ENCODE measurements around the gene PAQR7. TPM values are rescaled to one million over a fixed set of nuclear protein-coding genes. Genes with fewer than 3 reads are reported as not detected.

PAQR7 gene
- polyA plus RNA-seq, 1 donor from 2014 or later: 4.1 TPM

DNA sequence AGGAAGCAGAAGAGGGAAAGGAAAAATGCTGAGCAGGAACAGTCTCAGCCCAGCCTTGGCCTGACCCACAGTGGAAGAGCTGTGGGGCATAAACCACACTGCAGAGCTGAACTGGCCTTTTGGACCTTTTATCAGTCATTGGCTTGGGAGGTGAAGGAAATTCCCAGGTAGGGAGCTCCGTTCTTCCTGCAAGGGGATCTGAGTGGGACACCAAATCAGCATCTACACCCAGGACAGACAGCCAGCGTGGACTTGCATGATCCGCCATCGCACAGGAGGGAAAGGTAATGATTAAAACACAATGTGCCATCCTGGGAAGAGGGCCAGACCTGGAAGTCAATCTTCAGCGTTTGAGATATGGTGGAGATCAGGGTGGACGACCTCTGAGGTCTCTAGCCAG, 56.9 kb downstream of the PAQR7 start:
- no peaks in the 10 kb centered on the region for H3K9me2 ChIP-seq (ENCODE audit: insufficient read depth, low read length)
- peak overlapping the region; percentile 89 for H3K4me3 ChIP-seq (ENCODE audit: low read length)
- H3K27me3 ChIP-seq (ENCODE audit: insufficient read depth, low read depth, low read length): no peaks in the 10 kb centered on the region
- no peaks in the 10 kb centered on the region for H4K20me1 ChIP-seq (ENCODE audit: insufficient read depth)
- H3K27ac ChIP-seq (ENCODE audit: low read length): no peak overlapping the region
- no peaks in the 10 kb centered on the region for H3K36me3 ChIP-seq (ENCODE audit: insufficient read depth, low read length)
- peak overlapping the region; percentile 81 for H3K9ac ChIP-seq (ENCODE audit: low read length)
- peaks cover 21% of the 10 kb centered on the region for H3K79me2 ChIP-seq (replicated peaks; ENCODE audit: insufficient read depth, low read length)
- H3K4me2 ChIP-seq (ENCODE audit: low read length): peak overlapping the region; percentile 43
- no peaks in the 10 kb centered on the region for H3K9me3 ChIP-seq (ENCODE audit: low read length)
- no peak for TF ChIP-seq RAD21 (conservative IDR thresholded peaks at IDR 0.05)
- no peak for TF ChIP-seq TAF1 (IDR thresholded peaks at IDR 0.05; ENCODE audit: low read depth)
- H2AFZ ChIP-seq (ENCODE audit: low read depth, low read length): no peak overlapping the region
- no peaks in the 10 kb centered on the region for H3F3A ChIP-seq (ENCODE audit: insufficient read depth, low read length, poor library complexity, severe bottlenecking)

DNA sequence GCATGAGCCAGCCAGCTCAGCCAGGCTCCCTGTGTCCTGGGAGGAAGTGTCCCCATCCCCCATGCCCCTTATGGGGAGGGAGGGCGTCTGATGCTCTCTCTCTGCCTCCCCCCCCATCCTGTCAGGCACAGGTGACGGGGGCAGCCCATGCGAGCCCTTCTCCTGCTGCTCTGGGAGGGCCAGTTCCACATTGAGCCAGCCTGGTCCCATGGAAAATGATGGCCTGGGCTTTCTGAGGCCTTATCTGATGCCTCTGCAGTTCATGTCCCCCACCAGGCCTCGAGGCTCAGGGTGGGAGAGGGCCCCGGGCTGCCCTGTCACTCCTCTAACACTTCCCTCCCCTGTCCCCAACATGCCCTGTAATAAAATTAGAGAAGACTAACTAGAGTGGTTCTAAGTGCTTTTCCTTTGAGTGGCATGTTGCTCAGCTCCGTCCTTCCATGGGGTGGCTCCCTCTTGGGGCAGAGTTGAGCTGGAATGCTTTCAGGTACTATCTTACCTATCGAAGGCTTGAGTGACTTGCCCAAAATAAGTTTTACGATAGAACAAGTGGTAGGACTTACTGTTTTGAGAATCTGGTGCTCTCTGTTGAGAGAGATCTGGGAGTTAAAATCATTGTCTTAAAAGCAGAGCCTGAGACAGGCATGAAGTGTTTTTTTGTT, 57.5 kb downstream of the PAQR7 start:
- Histone ChIP-seq H2AFZ (ENCODE audit: low read depth, low read length) (no peak overlapping the region), H3K4me3 (ENCODE audit: low read length) (no peak overlapping the region), H3K9me2 (ENCODE audit: insufficient read depth, low read length) (no peaks in the 10 kb centered on the region), H3K79me2 (replicated peaks; ENCODE audit: insufficient read depth, low read length) (peaks cover 21% of the 10 kb centered on the region), H3K9me3 (ENCODE audit: low read length) (no peaks in the 10 kb centered on the region), H4K20me1 (ENCODE audit: insufficient read depth) (no peaks in the 10 kb centered on the region), H3K36me3 (ENCODE audit: insufficient read depth, low read length) (no peaks in the 10 kb centered on the region), H3K27ac (ENCODE audit: low read length) (no peak overlapping the region), H3K4me2 (ENCODE audit: low read length) (no peak overlapping the region), H3K27me3 (ENCODE audit: insufficient read depth, low read depth, low read length) (no peaks in the 10 kb centered on the region), H3K9ac (ENCODE audit: low read length) (no peak overlapping the region), H3F3A (ENCODE audit: insufficient read depth, low read length, poor library complexity, severe bottlenecking) (no peaks in the 10 kb centered on the region)
- no peak for TF ChIP-seq TAF1 (IDR thresholded peaks at IDR 0.05; ENCODE audit: low read depth)
- no peak for TF ChIP-seq EP300 (conservative IDR thresholded peaks at IDR 0.05; ENCODE audit: poor library complexity, severe bottlenecking)
- no peak for TF ChIP-seq MXI1 (conservative IDR thresholded peaks at IDR 0.05; ENCODE audit: poor library complexity, severe bottlenecking)
- no peak for TF ChIP-seq REST (IDR thresholded peaks at IDR 0.05; ENCODE audit: borderline replicate concordance)
- TF ChIP-seq SMC3 (conservative IDR thresholded peaks at IDR 0.05; ENCODE audit: poor library complexity): no peak

DNA sequence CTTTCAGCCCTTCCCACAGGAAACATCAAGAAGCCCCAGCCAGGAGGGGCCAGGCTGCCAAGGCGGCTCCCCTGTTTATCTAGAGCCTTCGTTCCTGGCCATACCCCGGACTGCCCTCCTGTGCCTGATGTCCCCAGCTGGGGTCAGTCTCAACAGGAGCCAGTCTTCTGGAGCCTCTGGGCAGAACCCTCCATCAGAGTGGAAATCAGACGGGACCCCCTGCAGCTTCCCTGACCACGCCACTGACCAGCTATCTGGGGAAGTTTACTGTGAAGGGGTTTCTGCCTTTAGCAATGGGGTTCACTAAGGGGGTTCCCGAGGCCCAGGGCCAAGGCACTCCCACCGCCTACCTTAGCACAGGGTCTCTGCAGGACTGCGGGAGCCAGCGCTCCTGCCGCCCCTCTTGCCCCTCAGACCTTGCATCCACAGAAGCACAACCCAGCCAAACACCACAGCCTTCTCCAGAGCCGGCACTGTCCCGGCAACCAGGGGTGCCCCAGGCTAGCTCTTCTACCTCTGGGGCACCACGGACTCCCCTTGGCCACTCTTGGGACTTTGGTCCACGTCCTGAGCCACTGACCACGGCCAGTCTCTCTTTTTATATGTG, 59.3 kb downstream of the PAQR7 start:
- Histone ChIP-seq H3K9me3 (ENCODE audit: low read length) (no peaks in the 10 kb centered on the region), H3K36me3 (ENCODE audit: insufficient read depth, low read length) (no peaks in the 10 kb centered on the region), H3K27me3 (ENCODE audit: insufficient read depth, low read depth, low read length) (no peaks in the 10 kb centered on the region), H3K9ac (ENCODE audit: low read length) (no peak overlapping the region), H3K9me2 (ENCODE audit: insufficient read depth, low read length) (no peaks in the 10 kb centered on the region), H3F3A (ENCODE audit: insufficient read depth, low read length, poor library complexity, severe bottlenecking) (no peaks in the 10 kb centered on the region), H2AFZ (ENCODE audit: low read depth, low read length) (no peak overlapping the region), H3K79me2 (replicated peaks; ENCODE audit: insufficient read depth, low read length) (peaks cover 11% of the 10 kb centered on the region), H3K4me3 (ENCODE audit: low read length) (no peak overlapping the region), H3K27ac (ENCODE audit: low read length) (no peak overlapping the region), H4K20me1 (ENCODE audit: insufficient read depth) (no peaks in the 10 kb centered on the region), H3K4me2 (ENCODE audit: low read length) (no peak overlapping the region)
- TF ChIP-seq TAF1 (IDR thresholded peaks at IDR 0.05; ENCODE audit: low read depth): no peak
- TF ChIP-seq SMC3 (conservative IDR thresholded peaks at IDR 0.05; ENCODE audit: poor library complexity): no peak
